ENCODE data around the gene UCP2.

The UCP2 gene

DNA sequence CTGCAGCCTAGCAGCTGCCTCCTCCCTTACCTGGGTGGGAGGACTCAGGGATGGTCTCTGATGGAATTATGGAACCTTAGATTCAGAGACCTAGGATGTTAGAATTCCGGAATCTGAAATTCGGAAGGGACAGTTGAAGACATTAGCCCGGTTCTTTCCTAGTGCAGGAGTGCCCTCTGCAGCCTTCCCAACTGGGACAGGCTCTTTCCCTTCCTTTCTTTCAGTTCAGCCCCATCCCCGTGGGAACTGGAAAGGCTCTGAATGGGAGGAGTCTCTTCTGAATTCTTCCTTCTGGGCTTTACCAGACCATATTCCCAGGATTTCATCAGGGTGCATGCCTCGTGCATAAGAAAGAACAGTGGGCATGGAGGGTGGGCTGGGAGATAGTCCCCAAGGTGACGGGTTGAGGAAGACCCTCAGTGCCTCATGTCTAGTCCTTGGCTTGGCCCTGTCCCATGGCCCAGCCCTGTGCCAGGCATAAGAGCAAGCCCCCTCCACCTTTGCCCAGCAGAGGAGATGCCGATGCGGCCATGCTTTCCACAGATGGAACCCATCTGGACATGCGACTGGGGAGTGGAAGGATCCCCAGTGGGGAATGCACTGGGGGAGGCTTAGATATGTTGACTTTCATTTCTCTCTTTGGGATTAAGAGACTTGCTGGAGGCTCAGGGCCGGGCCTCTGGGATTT, 17.4 kb downstream of the UCP2 start:
- Histone ChIP-seq H3K36me3 (ENCODE audit: low read depth) (no peaks in the 10 kb centered on the region), H3K27me3 (ENCODE audit: insufficient read depth, poor library complexity, severe bottlenecking) (no peaks in the 10 kb centered on the region), H3K4me1 (ENCODE audit: insufficient read depth, poor library complexity, severe bottlenecking) (no peaks in the 10 kb centered on the region), H3K27ac (ENCODE audit: poor library complexity, severe bottlenecking) (no peak overlapping the region), H3K4me3 (ENCODE audit: severe bottlenecking) (no peak overlapping the region), H3K9me3 (ENCODE audit: severe bottlenecking) (no peaks in the 10 kb centered on the region)
- ATAC-seq (ENCODE audit: low read depth): no peak
- TF ChIP-seq, protein P1, sequence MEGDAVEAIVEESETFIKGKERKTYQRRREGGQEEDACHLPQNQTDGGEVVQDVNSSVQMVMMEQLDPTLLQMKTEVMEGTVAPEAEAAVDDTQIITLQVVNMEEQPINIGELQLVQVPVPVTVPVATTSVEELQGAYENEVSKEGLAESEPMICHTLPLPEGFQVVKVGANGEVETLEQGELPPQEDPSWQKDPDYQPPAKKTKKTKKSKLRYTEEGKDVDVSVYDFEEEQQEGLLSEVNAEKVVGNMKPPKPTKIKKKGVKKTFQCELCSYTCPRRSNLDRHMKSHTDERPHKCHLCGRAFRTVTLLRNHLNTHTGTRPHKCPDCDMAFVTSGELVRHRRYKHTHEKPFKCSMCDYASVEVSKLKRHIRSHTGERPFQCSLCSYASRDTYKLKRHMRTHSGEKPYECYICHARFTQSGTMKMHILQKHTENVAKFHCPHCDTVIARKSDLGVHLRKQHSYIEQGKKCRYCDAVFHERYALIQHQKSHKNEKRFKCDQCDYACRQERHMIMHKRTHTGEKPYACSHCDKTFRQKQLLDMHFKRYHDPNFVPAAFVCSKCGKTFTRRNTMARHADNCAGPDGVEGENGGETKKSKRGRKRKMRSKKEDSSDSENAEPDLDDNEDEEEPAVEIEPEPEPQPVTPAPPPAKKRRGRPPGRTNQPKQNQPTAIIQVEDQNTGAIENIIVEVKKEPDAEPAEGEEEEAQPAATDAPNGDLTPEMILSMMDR (IDR thresholded peaks at IDR 0.05; ENCODE audit: poor library complexity, severe bottlenecking): no peak
- no peak for DNase-seq (ENCODE audit: low spot score)

DNA sequence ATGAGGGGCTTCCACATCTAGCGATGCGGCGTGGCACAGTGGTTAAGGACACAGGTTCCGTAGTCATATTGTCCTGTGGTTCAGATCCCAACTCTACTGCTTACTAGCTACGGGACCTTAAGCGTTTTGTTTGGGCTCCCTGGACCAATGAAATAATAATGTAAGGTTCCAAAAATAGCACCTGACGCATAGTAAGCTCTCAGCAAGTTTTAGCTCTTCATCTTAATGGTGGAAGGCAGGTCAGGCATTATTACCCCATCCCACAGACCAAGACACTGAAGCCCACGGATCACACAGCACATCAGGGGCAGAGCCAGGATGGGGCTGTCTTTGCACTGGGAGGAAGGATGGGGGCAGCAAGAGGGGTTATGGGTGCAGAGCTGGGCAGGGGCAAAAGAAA, 18.8 kb downstream of the UCP2 start:
- Histone ChIP-seq H3K4me1 (ENCODE audit: insufficient read depth, poor library complexity, severe bottlenecking) (no peaks in the 10 kb centered on the region), H3K9me3 (ENCODE audit: severe bottlenecking) (no peaks in the 10 kb centered on the region), H3K36me3 (ENCODE audit: low read depth) (no peaks in the 10 kb centered on the region), H3K27ac (ENCODE audit: poor library complexity, severe bottlenecking) (no peak overlapping the region), H3K27me3 (ENCODE audit: insufficient read depth, poor library complexity, severe bottlenecking) (no peaks in the 10 kb centered on the region), H3K4me3 (ENCODE audit: severe bottlenecking) (no peak overlapping the region)
- ATAC-seq (ENCODE audit: low read depth): no peak
- TF ChIP-seq, protein P1 (IDR thresholded peaks at IDR 0.05; ENCODE audit: poor library complexity, severe bottlenecking): no peak
- no peak for DNase-seq (ENCODE audit: low spot score)

DNA sequence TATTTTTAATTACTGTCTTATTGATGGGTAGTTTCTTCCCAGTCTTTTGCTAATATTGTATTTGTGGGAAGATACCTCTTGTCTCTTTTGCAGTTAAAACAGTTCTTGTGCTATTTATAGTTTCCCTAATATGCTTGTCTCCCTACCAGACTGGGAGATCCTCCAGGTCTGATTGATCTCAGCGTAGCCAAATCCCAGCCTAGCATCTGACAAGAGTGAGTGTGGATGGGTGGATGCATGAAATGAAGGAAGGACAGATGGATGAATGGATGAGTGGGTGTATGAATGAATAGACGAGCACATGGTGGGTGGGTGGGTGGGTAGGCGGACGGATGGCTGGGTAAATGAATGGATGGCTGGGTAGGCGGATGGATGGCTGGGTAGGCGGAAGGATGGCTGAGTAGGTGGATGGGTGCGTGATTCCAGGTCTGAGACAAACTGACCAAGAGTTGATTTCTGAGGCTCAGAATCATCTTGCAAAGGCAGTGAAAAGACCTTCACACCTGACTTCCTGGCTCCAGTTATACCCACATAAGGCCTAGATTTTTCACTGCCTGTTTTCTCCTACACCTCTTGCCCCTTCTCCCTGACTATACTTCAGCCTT, 20.4 kb downstream of the UCP2 start:
- Histone ChIP-seq H3K27me3 (ENCODE audit: insufficient read depth, poor library complexity, severe bottlenecking) (no peaks in the 10 kb centered on the region), H3K27ac (ENCODE audit: poor library complexity, severe bottlenecking) (no peak overlapping the region), H3K9me3 (ENCODE audit: severe bottlenecking) (no peaks in the 10 kb centered on the region), H3K36me3 (ENCODE audit: low read depth) (no peaks in the 10 kb centered on the region), H3K4me1 (ENCODE audit: insufficient read depth, poor library complexity, severe bottlenecking) (no peaks in the 10 kb centered on the region), H3K4me3 (ENCODE audit: severe bottlenecking) (no peak overlapping the region)
- DNase-seq (ENCODE audit: low spot score): no peak
- no peak for ATAC-seq (ENCODE audit: low read depth)
- TF ChIP-seq, protein P1 (IDR thresholded peaks at IDR 0.05; ENCODE audit: poor library complexity, severe bottlenecking): no peak

DNA sequence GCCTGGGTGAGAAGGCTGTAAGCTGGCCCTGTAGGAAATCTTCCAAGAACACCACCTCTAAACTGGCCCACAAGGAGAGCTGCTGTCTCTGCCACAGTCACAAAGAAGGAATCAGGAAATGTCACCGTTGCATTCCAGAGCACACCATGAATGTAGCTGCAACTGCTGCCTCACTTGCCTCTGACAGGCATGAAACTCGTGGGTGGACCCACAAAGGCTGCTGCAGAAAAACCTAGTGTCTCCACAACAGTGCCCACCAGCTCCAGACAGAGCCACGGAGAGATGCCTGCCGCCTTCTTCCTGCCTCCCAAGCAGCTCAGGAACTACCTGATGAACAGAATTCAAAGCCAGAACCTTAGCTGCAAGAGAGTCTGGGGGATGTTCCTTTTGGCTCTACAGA, 21.3 kb downstream of the UCP2 start:
- no peaks in the 10 kb centered on the region for H3K36me3 ChIP-seq (ENCODE audit: low read depth)
- no peaks in the 10 kb centered on the region for H3K9me3 ChIP-seq (ENCODE audit: severe bottlenecking)
- H3K4me3 ChIP-seq (ENCODE audit: severe bottlenecking): no peak overlapping the region
- H3K27me3 ChIP-seq (ENCODE audit: insufficient read depth, poor library complexity, severe bottlenecking): no peaks in the 10 kb centered on the region
- no peak overlapping the region for H3K27ac ChIP-seq (ENCODE audit: poor library complexity, severe bottlenecking)
- TF ChIP-seq, protein P1 (IDR thresholded peaks at IDR 0.05; ENCODE audit: poor library complexity, severe bottlenecking): no peak
- H3K4me1 ChIP-seq (ENCODE audit: insufficient read depth, poor library complexity, severe bottlenecking): peaks cover 2% of the 10 kb centered on the region
- no peak for DNase-seq (ENCODE audit: low spot score)
- ATAC-seq (ENCODE audit: low read depth): no peak

DNA sequence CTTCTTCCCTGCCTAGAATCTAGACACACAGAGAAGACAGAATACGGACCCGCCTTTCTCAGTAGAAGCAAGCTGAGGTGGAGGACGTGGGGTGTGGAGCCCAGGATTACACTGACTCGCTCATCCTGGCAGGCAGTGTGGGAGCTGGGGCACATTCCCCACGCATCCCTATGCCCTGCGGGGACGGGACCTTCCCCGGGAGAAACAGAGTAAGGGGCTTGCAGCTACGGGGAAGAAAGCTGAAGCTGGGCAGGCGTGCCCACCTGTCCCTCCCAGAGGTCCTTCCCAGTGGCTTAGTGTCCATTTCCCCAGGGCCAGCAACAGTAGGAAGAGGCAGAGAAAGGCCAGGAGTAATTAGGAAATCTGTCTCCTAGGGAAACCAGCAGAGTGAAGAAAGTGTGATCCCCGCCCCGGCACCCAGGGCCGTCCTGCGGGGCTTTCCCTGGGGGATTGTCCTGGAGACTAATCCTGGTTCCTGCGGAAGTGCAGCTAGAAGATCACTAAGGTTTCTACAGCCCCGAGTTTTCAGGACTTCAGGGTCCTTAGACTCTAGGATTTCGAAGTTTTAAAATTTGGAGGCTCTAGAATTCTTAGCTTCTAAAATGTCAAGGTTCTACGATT, 24.0 kb downstream of the UCP2 start:
- Histone ChIP-seq H3K4me3 (ENCODE audit: severe bottlenecking) (no peak overlapping the region), H3K27ac (ENCODE audit: poor library complexity, severe bottlenecking) (no peak overlapping the region), H3K9me3 (ENCODE audit: severe bottlenecking) (no peaks in the 10 kb centered on the region), H3K36me3 (ENCODE audit: low read depth) (no peaks in the 10 kb centered on the region), H3K27me3 (ENCODE audit: insufficient read depth, poor library complexity, severe bottlenecking) (no peaks in the 10 kb centered on the region), H3K4me1 (ENCODE audit: insufficient read depth, poor library complexity, severe bottlenecking) (peaks cover 7% of the 10 kb centered on the region)
- TF ChIP-seq, protein P1 (IDR thresholded peaks at IDR 0.05; ENCODE audit: poor library complexity, severe bottlenecking): no peak
- ATAC-seq (ENCODE audit: low read depth) (no peak), DNase-seq (ENCODE audit: low spot score) (no peak)

Data from RWPE2 (cell line).